NCI-H1105 treated with DMSO at 0.1 percent for 48 hours (cell line): ENCODE data around the gene ABCC1.

Experiments used
- DNase-seq: peaks from one replicate; lab custom pipeline; 2025; lab: John Stamatoyannopoulos, UW

The ABCC1 gene

DNA sequence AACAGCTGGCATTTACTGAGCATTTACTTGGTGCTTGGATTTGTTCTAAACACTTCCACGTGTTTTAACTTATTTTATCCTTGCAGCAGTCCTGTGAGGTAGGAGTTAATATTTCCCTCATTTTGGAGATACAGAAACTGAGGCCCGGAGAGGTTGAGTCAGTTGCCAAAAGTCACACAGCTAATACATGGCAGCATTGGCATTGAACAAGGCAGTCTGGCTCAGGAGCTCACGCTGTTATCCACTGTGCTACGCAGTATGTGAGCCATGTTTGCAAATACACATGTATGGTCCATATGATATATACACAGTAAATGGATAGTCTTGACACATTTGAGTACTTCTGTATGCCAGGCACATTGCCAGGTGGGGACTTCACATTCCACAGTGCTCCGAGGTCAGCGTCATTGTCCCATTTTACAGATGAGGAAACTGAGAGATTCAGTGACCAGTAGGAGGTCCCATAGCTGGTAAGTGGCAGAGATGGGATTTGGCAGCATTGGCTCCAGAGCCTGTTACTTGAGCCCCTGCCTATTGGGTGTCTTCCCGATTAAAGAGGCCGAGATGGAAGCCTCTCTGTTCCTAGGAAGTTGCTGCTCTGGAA is 163.1 kb downstream of the ABCC1 start:
- no peak for DNase-seq

DNA sequence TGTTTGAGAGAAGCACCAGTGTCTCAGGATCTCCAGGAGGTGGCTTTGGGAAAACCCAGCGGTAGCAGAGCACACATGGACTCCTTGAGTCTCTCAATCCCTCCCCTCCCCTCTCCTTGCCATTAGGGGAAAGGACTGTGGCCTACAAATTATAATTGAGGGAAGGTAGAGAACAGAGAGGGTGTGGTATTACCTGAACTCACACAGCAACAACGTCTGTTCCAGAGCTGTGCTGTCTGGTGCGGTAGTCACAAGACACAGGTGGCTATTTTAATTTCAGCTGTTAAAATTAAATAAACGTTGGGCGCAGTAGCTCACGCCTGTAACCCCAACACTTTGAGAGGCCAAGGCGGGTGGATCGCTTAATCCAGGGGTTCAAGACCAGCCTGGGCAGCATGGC is 163.7 kb downstream of the ABCC1 start:
- no peak for DNase-seq

DNA sequence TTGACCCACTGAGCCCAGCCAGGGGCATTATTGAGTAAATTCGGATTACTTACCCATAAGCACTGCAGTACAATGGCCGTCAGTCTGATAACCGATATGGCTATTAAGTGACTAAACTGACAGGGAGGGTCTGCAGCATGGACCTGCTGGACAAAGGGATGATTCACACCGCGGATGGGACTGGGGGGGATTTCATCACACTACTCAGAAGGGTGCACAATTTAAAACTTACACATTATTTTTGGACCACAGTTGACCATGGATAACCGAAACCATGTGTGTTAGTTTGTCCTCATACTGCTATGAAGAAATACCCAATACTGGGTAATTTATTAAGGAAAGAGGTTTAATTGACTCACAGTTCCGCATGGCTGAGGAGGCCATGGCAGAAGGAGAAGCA is 167.4 kb downstream of the ABCC1 start:
- no peak for DNase-seq

DNA sequence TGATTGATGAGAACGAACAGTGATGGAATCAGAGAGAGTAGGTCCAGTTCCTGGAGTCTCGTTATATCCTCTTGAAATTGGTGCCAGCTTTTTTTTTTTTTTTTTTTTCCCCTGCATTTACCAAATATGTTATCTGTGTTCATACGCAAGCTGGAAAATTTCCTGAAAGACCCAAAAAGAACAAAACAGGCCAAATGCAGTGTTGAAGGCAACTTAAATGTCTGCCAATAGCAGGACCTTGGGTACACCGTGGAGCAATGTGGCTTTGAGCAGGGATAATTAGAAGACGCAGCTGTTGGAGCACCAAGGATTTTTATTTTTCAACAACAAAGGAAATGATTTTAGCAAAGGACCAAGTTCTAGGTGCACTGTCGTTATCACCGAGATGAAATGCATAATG is 168.9 kb downstream of the ABCC1 start:
- no peak for DNase-seq

DNA sequence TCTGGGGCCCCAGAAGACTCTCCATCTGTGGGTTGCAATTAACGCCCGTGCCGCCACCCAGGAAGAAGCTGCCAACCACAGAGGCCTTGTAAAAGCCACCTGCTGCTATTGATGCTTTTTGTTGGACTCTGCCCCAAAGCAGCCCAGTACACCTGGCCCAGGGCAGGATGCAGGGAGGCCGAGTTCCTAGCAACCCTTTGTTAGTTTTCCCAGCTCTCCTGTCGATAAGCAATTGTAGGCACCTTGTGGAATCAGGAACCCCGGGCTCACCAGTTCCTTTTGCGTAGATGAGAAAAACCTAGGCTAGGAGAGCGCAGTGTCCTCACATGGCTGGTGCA is 170.6 kb downstream of the ABCC1 start:
- peak; percentile 90 for DNase-seq

DNA sequence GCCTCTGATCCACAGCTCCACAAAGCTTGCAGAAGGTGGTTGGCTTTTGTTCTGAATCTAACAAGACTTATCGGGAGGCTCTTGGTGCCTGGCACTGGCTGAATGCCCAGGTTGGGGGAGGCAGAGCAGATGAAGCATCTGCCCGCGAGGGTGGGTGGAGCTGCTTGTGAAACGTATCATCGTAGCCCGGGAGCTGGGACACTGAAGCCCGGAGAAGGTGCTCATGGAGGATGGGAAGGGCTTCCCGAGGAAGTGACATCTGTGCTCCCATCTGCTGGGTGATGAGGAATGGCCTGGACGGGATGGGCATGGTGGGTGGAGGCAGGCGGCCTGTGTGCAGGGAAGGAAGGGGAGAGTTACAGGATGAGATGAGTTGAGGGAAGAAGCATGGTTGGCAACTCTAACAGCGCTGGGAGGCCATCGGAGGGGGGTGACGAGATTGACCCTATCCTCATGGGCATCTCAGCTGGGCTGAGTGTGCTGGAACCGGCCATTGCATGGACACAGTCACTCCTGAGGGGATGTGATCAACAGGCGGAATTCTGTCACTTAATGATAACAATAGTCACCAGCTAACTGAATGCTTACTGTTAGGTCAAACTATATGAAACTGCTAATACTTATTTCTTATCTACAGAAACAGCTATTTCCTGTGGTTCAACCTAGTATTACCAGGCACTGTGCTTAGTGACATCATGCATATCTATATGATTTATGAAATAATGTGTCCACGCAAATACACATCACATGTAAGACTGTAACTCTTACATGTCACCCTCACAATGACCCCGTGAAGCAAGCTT is 171.2 kb downstream of the ABCC1 start:
- no peak for DNase-seq

DNA sequence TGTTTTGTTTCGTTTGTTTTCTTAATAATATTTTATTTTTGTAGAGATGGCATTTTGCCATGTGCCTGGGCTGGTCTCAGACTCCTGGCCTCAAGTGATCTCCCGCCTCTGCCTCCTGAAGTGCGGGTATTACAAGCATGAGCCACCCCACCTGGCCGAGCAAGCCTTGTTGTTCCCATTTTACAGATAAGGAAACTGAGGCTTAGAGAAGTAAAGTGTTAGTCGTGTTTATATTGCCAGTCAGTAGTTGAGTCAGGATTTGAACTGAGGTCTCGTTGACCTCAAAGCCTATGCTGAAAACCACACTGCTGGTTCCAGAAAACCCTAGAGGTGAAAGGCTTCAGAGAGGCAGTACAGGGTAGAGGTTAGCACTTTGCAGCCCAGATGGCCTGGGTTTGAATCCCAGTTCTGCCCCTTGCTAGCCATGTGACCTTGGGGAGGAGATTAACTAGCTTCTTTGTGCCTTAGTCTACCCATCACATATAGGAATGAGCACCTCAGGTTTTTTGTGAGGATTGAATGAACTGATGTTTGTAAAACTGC is 171.8 kb downstream of the ABCC1 start:
- no peak for DNase-seq

DNA sequence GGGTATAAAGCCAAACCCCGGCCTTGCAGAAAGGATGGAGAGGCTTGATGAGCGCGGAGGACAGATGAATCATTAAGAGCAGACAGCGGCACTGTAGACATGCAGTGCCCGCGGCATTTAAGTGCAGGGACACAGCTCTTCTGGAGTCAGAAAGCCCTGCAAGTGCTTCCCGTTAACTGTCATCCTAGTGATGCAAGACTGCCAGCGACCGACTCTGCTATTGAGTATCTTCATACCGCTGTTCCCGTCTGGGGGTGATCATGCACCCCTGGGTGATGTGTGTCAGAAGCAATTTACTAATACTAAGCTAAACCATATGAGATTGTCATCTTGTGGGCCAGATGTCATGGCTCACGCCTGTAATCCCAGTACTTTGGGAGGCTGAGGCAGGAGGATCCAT is 172.8 kb downstream of the ABCC1 start:
- DNase-seq = no peak

DNA sequence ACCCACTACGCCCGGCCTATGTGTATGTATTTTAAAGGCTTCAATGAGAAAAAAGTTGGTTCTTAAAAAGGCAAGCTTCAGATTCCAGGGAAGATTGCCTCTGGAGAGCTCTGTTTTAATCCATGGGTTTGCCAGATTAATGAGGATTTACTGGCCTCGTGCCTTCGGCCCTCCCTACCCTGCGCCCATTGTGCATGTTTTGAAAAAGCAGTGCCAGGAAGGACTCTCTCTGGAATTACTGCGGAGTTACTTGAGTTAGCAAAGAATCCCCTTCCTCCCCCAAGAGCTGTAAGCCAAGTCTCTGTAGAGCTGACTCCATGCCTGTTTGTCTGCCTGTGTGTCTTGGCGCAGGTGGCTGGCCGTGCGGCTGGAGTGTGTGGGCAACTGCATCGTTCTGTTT is 175.0 kb downstream of the ABCC1 start:
- no peak for DNase-seq

DNA sequence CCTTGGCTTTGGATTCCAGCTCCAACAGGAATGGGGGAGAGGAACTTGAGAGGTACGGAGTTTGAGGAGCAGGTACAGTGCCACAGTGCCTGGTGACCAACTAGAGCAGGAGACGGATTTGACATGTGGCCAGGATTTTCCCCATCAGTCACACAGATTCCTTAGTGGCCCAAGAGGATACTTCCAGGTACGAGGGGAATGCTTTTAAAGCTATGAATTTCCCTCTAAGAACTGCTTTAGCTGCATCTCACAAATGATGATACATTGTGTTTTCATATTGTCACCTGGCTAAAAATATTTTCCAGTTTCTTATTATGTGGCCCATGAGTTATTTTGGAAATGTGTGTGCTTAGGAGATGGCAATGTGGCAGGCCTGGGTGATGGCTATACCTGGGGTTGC is 175.6 kb downstream of the ABCC1 start:
- no peak for DNase-seq

DNA sequence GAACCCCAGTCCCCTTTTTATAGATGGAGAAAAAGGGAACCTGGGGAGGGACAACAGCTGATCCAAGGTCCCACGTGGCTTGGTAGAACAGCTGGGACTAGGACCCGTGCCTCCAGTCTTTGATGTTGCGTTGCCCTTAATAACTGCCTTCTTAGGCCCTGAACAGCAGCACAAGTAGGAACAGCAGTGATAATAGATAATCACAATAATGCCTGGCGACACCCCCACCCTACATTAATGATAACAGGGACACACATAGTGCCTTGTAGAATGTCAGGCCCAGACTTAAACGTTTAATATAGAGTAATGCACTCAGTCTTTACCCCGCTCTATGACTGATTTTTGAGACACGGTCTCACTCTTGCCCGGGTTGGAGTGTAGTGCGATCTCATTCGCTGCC is 177.5 kb downstream of the ABCC1 start:
- no peak for DNase-seq

DNA sequence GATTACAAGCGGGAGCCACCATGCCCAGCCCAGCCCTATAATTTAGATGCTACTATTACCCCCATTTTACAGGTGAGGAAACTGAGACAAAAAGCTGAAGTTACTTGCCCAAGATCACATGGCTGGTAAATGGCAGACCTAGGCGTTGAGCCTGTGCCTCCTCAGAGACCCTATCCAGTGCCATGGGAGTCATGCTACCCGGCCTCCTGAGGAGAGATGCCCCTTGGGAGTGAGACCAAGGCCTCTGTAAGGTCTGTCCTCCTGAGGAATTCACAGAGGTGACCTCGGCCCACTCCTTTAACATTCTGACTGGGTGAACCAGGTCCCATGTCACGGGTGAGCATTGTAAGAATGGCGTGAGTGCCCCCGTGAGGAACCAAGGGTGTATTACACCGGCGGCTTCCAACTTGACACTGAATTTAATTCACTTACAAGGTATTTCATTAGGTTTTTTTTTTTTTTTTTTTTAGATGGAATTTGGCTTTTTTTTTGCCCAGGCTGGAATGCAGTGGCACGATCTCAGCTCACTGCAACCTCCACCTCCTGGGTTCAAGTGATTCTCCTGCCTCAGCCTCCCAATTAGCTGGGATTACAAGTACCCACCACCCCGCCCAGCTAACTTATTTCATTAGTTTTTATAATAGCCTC is 178.2 kb downstream of the ABCC1 start:
- DNase-seq = peak; percentile 32

DNA sequence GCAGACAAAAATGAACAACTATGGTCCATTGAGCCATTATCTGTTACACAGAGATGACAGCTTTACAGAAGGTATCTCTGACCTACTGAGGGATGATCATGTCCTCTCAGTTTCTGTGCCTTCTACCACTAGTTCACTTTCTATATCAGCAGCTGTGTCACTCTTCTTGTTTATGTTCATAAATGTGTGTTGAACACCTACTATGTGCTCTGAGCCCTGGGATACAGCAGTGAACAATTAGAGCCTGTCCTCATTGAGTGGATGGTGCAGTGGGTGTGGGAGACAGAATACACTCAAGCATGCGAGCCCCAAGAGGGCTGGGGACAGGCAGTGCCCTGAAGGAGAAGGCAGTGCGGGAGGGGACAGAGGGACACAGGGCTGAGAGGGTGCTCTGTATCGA is 181.8 kb downstream of the ABCC1 start:
- DNase-seq = no peak

DNA sequence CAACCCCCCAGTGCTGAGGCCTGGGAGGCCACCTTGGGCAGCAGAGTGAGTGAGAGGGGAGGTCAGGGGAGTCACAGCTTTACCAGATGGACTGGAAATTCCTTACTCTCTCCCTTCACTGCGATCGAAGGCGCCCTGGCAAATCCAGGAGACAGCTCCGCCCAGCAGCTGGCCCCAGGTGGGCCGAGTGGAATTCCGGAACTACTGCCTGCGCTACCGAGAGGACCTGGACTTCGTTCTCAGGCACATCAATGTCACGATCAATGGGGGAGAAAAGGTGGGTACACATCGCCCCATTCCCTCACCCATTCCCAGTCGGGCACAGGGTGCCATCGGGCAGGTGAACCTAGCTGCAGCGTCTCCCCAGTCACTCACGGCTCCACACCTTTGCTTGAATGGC is 182.2 kb downstream of the ABCC1 start:
- DNase-seq = no peak

DNA sequence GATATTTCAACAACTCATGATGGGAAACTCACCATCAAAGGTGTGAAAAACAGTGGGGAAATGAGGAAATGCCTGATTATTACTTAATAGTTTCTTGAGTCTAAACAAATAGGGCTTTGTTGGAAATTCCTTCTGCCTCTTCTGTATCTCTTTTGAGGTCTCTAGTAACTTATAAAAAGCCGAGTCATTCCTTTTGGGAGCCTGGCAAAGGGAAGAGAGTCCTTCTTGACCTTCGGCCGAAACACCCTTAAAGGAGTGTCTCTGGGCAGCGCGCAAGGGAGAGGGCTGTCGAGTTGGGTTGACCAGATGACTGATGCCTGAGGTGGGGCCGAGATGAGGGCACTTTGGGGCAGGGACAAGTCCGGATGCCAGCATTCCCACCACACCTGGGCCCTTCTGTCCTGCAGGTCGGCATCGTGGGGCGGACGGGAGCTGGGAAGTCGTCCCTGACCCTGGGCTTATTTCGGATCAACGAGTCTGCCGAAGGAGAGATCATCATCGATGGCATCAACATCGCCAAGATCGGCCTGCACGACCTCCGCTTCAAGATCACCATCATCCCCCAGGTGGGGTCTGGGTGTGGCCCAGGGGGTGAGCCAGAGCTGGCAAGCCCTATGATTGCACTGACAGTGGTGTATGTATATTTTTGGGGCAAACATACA is 184.7 kb downstream of the ABCC1 start:
- no peak for DNase-seq

DNA sequence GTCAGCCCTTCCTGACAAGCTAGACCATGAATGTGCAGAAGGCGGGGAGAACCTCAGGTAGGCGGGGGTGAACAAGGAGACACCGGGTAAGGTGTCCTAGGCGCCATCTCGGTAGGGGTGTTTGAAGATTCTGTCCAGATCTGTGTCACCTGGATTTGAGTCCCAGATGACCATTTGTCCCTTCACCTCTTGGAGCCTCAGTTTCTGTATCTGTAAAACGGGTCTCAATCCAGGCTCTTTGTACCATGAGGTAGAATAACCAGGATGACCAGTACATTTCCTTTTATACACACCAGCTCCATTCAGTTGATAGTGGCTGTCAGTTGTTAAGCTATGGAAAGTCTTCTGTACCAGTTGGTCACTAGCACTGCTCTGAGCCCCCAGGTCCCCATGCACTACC is 187.2 kb downstream of the ABCC1 start:
- DNase-seq = no peak

DNA sequence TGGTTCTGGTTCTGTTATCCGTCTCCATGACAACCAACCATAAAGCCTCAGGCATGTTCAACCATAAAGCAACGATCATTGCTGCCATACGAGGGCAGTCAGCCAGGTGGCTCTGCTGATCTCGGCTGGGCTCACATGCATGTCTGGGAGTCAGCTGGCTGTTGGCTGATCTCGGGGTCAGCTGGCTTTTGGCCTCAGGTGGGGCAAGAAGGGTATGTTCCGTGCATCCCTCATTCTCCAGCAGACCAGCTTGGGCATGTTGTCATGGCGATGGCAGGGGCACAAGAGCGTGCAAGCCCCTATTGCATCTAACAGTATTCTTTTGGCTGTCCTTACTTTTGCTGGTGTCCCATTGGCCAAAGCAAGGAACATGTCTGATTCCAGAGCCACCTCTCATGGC is 187.7 kb downstream of the ABCC1 start:
- DNase-seq = no peak

DNA sequence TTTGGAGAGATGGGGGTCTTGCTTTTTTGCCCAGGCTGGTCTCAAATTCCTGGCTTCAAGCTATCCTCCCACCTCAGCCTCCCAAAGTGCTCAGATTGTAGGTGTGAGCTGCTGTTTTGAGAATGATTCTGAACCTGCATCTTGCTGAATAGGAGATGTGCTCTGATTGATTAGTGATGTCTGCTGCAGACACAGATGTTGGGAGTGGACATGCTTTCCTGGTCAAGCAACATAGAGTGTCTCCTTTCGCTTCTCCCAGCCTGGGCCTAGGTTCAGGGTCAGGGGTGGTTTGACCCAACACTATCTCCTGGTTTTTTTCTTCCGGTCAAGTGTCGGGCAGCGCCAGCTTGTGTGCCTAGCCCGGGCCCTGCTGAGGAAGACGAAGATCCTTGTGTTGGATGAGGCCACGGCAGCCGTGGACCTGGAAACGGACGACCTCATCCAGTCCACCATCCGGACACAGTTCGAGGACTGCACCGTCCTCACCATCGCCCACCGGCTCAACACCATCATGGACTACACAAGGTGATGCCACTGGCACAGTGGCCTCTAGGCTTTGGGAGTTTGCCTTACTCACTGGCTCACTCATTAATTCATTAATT is 188.7 kb downstream of the ABCC1 start:
- DNase-seq = no peak

DNA sequence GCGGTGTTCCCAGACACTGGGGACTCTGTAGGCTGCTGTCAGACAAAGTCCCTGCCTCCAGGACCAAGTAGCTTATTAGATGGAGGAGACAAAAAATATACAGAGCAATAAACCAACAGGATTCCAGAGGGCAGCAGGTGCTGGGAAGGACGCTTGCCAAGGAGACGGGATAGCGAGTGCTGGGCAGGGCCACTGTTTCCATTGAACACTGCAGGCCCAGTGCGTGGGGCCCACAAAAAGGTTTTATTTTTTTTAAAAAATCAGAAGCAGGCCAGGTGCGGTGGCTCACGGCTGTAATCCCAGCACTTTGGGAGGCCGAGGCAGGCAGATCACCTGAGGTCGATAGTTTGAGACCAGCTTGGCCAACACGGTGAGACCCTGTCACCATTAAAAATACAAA is 189.6 kb downstream of the ABCC1 start:
- DNase-seq = no peak

DNA sequence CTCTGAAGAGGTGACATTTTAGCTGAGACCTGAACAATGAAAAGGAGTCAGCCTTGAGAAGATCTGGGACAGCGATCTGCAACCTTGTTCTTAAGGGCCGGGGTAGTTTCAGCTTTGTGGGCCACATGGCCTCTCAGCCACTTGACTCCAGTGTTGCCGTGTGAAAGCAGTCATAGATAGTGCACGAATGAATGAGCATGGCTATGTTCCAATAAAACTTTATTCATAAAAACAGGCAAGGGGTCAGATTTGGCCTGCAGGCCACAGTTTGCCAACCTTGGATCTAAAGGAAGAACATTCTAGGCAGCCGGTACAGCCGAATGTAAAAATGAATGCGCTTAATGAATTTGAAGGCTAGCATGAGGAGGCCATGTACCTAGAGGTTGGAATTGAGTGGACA is 190.4 kb downstream of the ABCC1 start:
- no peak for DNase-seq

DNA sequence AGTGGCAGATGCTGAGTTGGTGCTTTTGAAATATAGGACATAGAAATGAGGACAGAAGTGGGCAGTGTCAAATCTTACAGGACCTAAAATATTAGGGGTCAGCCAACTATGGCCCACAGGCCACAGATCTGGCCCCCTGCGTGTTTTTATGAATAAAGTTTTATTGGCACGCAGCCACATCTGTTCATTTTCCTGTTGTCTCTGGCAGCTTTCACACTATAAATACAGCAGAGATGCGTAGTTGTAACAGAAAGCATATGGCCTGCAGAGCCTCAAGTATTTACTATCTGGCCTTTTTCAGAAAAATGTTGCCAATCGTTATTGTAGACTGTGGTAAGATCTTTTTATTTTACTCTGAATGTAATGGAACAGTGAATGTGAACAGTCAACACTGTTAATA is 191.1 kb downstream of the ABCC1 start:
- no peak for DNase-seq

DNA sequence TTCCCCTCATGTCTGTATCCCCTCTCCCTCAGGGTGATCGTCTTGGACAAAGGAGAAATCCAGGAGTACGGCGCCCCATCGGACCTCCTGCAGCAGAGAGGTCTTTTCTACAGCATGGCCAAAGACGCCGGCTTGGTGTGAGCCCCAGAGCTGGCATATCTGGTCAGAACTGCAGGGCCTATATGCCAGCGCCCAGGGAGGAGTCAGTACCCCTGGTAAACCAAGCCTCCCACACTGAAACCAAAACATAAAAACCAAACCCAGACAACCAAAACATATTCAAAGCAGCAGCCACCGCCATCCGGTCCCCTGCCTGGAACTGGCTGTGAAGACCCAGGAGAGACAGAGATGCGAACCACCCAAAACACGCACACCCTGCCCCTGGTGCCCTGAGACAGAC is 191.7 kb downstream of the ABCC1 start:
- no peak for DNase-seq
